HG03378 (cell line): ENCODE measurements around the gene TOP2A.
"Not testable (repeated sequence)": the region's sequence is repeated elsewhere in the genome, so short reads cannot be mapped to it uniquely, and the experiment has no call there.

Source experiments
- ATAC-seq: cut with Tn5 transposase; IDR thresholded peaks from one replicate; pipeline ENCODE4 v1.9.1; 2021; ENCODE audit warnings: mild to moderate bottlenecking, moderate library complexity; ENCODE audit not compliant: unreplicated experiment

Gene TOP2A

DNA sequence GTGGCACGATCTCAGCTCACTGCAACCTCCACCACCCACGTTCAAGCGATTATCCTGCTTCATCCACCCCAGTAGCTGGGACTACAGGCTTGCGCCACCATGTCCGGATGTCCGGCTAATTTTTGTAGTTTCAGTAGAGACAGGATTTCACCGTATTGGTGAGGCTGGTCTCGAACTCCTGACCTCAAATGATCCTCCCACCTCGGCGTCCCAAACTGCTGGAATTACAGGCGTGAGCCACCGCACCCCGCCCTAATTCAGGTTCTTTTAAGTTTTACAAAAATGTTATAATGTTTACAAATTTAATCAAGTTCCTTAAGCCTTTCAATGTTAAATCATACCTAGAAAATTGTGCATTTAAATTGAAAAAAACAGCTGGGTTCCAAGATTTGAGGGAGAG is 39.9 kb downstream of the TOP2A start:
- no peak for ATAC-seq

DNA sequence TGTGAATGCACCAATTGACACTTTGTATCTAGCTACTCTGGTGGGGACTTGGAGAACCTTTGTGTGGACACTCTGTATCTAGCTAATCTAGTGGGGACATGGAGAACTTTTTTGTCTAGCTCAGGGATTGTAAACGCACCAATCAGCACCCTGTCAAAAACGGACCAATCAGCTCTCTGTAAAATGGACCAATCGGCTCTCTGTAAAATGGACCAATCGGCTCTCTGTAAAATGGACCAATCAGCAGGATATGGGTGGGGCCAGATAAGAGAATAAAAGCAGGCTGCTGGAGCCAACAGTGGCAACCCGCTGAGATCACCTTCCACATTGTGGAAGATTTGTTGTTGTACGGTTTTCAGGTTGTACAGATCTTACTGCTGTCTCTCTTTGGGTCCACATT is 41.2 kb downstream of the TOP2A start:
- not testable (repeated sequence) for ATAC-seq

DNA sequence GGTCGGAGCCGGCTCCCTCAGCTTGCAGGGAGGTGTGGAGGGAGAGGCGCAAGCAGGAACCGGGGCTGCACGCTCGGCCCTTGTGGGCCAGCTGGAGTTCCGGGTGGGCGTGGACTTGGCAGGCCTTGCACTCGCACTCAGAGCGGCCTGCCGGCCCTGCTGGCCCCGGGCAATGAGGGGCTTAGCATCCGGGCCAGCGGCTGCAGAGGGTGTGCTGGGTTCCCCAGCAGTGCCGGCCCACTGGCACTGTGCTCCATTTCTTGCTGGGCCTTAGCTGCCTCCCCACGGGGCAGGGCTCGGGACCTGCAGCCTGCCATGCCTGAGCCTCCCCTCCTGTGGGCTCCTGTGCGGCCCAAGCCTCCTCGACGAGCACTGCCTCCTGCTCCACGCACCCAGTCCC is 41.9 kb downstream of the TOP2A start:
- not testable (repeated sequence) for ATAC-seq

DNA sequence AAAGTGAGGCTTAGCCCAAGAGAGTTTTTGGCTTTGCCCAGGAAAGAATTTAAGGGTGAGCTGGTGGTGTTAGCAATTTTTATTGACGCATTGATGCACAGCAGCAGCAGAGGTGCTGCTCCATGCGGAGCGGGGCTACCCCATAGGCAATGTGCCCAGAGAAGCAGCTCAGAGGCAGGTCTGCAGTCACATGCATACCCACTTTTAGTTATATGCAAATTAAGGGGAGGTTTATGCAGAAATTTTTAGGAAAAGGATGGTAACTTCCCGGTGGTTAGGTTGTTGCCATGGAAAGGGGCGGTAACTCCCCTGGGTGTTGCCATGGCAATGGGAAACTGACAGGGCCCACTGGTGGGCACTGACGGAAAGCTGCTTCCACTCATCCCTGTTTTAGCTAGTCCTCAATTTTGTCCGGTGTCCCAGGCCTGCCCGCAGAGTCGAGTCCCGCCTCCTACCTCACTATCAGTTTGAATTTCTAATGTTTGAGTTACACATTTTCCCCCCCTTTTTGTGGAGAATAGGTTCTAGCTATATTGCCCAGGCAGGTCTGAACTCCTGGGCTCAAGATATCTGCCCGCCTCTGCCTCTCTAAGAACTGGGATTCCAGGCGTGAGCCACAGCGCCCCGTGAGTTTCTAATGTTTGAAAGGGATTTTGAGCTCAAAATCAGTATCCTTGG is 42.7 kb downstream of the TOP2A start:
- no peak for ATAC-seq

- ATAC-seq = no peak
These were observed 43.7 kb downstream of the TOP2A start for GRCh38 chr17:40373999-40374398.

DNA sequence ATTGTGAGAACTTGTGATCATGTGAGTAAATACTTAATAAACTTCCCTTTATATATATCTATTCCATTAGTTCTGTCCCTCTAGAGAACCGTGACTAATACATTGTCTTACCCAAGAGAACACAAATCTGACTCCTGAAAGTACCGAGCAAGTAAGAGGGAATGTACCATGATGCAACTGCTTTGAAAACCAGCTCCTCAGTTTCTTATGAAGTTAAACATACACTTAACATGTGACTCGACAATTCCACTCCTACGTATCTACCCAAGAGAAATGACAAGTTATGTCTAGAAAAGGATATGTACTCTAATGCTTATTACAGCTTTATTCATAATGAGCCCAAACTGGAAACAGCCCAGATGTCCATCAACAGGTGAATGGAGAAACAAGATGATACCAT is 44.4 kb downstream of the TOP2A start:
- no peak for ATAC-seq

DNA sequence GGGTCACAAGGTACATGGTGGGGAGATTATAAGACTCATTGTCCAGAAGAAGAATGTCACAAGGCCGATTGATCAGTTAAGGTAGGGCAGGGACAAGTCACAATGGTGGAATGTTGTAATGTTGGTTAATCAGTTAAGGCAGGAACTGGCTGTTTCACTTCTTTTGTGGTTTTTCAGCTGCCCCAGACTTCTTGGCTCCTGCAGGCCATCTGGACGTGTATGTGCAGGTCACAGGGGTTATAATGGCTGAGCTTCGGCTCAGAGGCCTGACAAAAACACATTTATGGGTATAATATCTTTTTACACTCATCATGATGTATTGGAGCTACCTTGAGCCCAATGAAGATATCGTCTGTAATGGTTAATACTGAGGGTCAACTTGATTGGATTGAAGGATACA is 45.1 kb downstream of the TOP2A start:
- not testable (repeated sequence) for ATAC-seq

- no peak for ATAC-seq
These were observed 45.7 kb downstream of the TOP2A start for GRCh38 chr17:40372031-40372430.

GRCh38 chr17:40371261-40371929 is 46.3 kb downstream of the TOP2A start:
- ATAC-seq = no peak

- ATAC-seq = no peak
These were observed 47.8 kb downstream of the TOP2A start for GRCh38 chr17:40369923-40370322.

DNA sequence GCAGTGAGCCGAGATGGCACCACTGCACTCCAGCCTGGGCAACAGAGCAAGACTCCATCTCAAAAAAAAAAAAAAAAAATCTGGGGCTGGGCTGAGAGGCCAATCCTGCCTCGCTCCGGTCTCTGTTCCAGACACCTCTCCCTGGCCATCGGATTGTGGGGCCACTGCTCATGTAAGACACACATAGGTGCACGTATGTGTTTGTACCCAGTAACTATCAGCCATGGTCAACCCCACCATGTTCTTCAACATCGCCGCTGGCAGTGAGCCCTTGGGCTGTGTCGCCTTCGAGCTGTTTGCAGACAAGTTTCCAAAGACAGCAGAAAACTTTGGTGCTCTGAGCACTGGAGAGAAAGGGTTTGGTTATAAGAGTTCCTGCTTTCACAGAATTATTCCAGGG is 50.0 kb downstream of the TOP2A start:
- ATAC-seq = not testable (repeated sequence)

DNA sequence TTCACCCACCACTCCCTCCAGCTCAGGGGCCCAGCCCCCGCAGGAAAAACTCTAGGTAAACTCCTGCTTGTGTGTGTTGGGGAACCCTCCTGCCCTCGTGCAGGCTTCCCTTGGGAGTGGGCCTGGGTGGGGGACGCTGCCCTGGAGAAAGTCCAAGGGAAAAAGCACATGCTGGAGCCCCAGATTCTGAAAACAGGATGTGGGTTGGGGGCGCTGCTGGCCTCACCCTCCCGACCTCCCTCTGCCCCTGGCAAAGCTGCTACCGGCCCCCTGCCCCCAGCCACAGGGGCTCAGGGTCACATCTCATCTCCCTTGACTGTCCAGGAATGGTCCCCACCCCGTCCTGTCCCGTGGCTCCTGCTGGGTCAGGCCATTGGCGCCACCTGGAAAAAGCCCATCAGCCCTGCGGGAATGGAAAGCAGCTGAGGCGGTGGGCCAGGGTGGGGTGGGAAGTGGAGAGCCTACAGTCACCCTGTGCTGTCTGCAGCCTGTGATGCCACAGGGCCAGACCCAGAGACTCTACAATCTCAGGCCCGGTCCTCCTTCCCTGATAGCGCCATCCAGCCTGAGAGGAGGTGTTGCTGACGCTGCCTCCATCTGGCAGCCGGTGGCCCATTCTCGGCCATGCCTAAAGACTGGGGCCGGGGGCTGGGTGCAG is 50.7 kb downstream of the TOP2A start:
- ATAC-seq = no peak

- ATAC-seq = no peak
These were observed 51.4 kb downstream of the TOP2A start for GRCh38 chr17:40366076-40366860.

GRCh38 chr17:40364906-40365305 is 52.8 kb downstream of the TOP2A start:
- no peak for ATAC-seq

- no peak for ATAC-seq
These were observed 53.4 kb downstream of the TOP2A start, which contains the start of gene GJD3 for GRCh38 chr17:40364121-40364861. TSS of gene GJD3 (minus strand) at chr17:40364737. CDS start at chr17:40363815, 922 bp downstream.

- peak; percentile 9 for ATAC-seq
These were observed 54.4 kb downstream of the TOP2A start for GRCh38 chr17:40363111-40363827.

DNA sequence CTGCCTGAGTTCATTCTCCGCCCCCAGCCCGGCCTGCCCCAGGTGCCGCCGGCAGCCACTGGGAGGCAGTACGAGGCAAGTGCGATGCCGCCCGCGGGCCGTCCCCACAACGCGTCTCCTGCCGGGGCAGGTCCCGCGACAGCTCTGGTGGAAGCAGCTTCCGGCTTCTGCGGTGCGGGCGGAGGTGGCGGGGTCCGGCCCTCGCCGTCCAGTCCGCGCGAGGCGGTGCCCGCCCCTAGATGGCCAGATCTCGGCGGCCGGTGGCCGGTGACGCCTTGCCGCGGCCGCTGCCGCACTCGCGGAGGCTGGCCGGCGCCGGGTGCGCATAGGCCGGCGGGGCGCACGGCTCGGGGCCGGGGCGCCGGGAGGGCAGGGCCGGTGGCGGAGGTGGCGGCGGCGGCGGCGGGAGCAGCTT is 55.0 kb downstream of the TOP2A start:
- peak; percentile 51 for ATAC-seq

DNA sequence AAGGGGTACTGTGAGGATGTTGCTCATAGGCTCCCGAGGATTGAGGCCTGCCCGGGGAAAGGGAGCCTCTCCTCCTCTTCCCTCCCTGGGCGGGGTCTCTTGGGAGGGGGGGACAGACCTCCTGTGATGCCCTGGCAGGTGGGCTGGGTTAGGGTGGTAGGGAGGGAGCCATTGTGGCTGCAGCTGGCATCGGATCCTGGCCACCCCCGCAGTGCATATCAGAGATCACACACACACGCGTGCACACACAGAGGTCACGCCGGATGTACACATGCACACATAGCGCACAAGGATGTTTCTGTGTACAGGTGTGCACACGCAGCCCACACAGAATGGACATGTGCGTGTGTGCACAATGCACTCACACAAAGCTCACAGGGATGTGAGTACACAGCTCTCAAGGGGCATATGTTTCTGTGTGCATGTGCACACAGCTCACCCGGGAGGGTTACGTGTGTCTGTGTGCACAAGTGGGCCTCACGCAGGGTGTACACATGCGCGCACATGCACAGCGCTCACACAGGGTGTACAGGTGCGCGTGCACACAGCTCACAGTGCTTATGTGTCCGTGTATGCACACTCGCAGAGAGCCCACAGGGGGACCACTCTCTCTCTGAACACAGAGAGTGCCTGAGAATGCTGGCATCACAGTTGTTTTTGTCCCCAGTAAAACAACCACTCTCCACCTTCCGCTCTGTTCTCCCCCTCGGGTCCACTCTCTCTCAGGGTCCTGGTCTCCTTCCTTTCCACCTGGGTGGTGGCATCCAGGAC is 55.6 kb downstream of the TOP2A start:
- peak; percentile 20 for ATAC-seq
